PC-3 (cell line): ENCODE measurements around the gene PCDHGC3.

ENCODE experiments used
- EZH2 ChIP-seq: fragments of 300-600 bp; sonication (generic); IDR thresholded peaks from one replicate; pipeline ENCODE4 v1.6.1; 2017; ENCODE audit warnings: antibody characterized with exemption, mild to moderate bottlenecking, low read length; ENCODE audit not compliant: unreplicated experiment
- EZH2phosphoT487 ChIP-seq: fragments of 300-600 bp; sonication (generic); IDR thresholded peaks from 2 replicates; pipeline ENCODE4 v1.6.1; 2018; ENCODE audit warnings: mild to moderate bottlenecking, antibody characterized with exemption, low read length, borderline replicate concordance
- TF ChIP-seq, protein P1 (sequence below): fragments of 300-600 bp; sonication (generic); conservative IDR thresholded peaks from 2 replicates; pipeline ENCODE4 v1.5.1; 2017; ENCODE audit warnings: antibody characterized with exemption, low read depth, mild to moderate bottlenecking, low read length

DNA sequence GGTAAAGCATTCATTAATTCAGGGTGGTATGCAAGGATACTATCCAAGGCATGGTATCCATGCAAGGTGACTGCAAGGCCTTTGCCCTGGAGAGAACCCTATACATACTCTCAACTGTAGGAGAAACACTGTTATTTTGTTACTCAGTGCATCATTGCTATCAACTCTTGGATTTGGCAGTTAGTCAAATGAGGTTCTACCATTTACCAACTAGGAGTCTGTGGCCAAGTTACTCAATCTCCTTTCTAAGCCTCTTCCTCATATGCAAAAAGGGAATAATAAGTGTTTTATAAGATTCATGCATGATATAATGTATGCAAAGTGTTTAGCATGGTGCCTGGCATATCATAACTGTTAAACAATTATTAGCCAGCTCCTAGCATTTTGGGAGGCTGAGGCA lies 4.0 kb downstream of the PCDHGC3 start:
- TF ChIP-seq, protein P1, sequence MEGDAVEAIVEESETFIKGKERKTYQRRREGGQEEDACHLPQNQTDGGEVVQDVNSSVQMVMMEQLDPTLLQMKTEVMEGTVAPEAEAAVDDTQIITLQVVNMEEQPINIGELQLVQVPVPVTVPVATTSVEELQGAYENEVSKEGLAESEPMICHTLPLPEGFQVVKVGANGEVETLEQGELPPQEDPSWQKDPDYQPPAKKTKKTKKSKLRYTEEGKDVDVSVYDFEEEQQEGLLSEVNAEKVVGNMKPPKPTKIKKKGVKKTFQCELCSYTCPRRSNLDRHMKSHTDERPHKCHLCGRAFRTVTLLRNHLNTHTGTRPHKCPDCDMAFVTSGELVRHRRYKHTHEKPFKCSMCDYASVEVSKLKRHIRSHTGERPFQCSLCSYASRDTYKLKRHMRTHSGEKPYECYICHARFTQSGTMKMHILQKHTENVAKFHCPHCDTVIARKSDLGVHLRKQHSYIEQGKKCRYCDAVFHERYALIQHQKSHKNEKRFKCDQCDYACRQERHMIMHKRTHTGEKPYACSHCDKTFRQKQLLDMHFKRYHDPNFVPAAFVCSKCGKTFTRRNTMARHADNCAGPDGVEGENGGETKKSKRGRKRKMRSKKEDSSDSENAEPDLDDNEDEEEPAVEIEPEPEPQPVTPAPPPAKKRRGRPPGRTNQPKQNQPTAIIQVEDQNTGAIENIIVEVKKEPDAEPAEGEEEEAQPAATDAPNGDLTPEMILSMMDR = no peak
- TF ChIP-seq EZH2 (no peak), EZH2phosphoT487 (no peak)
